GM10266 (cell line): Measurements from ENCODE around the gene MEIS2.

Experiments
- DNase-seq: peaks from one replicate; pipeline ENCODE4 v3.0.0; 2012; ENCODE audit errors: extremely low spot score
- TF ChIP-seq, protein P1 (sequence below): IDR thresholded peaks from 2 replicates; pipeline ENCODE4 v1.5.1; 2012; ENCODE audit warnings: mild to moderate bottlenecking, low read depth; ENCODE audit not compliant: control insufficient read depth, insufficient read depth; ENCODE audit errors: missing control alignments

The MEIS2 gene

DNA sequence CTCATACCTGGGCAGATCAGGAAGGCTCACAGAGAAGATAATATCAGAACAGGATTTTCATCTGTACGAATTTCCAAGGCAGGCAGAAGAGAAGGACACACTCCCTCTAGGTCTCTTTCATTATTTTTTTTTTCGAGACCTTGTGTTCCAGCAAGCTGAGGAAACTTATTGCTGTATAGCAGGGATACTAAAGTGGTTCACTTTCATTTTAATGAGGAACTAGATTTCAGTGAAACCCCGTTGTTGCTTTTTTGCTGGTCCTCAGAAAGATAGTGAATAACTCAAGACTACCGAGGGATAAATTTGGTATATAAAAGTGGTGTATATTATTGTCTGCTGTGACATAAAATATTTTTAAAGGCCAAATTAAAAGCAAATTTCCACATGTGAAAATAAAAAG lies 24.6 kb downstream of the MEIS2 start:
- TF ChIP-seq, protein P1, sequence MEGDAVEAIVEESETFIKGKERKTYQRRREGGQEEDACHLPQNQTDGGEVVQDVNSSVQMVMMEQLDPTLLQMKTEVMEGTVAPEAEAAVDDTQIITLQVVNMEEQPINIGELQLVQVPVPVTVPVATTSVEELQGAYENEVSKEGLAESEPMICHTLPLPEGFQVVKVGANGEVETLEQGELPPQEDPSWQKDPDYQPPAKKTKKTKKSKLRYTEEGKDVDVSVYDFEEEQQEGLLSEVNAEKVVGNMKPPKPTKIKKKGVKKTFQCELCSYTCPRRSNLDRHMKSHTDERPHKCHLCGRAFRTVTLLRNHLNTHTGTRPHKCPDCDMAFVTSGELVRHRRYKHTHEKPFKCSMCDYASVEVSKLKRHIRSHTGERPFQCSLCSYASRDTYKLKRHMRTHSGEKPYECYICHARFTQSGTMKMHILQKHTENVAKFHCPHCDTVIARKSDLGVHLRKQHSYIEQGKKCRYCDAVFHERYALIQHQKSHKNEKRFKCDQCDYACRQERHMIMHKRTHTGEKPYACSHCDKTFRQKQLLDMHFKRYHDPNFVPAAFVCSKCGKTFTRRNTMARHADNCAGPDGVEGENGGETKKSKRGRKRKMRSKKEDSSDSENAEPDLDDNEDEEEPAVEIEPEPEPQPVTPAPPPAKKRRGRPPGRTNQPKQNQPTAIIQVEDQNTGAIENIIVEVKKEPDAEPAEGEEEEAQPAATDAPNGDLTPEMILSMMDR: no peak
- no peak for DNase-seq

DNA sequence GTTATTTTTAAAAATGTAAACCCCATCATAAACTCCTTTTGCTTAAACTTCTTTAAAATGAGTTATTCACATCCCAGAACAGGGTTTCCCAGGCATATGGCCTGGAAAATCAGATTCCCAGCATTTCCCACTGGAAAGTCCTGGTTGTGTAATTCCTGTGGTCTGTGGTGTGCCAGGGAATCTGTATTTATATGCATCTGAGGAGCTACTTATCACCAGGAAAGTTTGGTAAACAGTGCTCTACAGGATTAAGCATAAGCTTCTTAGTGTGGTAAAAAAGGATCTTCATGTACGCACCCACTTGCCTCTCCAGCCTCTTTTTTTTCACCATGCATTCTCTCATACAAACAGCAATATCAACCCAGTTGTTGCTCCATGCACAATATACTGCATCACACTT lies 28.2 kb downstream of the MEIS2 start:
- TF ChIP-seq, protein P1: no peak
- DNase-seq: no peak

DNA sequence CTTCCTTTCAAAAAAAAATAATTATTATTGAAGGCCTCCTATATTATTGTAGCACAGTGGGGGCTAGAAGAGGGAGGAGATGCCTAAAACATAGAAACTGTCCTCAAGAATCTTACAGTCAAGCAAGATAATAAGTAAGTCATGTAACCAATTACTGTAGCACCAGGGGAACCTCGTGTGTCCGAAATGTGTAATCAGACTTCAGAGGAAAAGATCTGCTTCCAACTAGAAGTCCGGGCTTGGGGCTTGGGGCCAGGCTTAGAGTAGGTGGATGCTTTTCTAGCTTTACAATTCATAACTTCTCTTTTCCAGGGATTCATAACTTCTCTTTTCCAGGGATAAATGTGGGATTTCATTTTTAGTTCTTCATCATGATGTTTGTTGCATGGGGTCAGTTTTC lies 29.2 kb downstream of the MEIS2 start:
- no peak for DNase-seq
- TF ChIP-seq, protein P1: no peak

DNA sequence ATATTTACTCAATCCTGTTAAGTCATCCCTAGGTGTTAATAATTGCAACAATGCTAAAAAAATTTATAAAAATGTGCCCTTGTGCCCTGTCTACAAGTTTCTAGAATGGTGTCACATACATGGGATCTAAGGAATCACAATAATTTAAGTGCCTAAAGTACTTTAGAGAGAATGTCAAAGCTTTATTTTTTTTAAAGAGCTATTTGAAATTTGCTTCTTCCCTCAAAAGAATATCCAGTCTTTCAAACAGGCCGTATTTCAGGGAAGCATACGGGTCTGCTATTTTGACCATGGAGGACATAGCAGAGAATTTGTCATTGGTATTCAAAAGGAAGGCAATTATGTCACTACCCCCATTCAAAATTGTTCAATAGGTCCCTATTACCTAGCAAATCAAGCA lies 29.7 kb downstream of the MEIS2 start:
- TF ChIP-seq, protein P1: no peak
- no peak for DNase-seq

DNA sequence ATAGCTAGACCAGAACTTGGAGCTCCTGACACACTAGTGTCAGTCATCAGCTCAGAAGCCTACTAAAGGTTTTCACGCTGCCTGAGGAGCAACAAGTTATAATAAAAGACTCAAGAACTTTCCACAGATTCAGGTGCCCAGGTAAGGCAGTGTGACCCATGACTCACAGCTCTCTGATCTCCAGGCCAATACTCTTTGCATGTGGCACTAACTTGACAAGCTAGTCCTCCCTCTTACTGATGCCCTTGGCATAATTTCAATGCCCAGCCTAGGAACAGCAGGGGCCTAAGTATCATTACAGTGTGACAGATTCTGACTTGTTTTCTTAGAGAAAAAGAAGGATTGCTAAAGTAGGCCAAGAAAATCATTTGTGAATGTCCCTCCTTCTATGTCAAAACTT lies 38.4 kb downstream of the MEIS2 start:
- no peak for DNase-seq
- TF ChIP-seq, protein P1: no peak

DNA sequence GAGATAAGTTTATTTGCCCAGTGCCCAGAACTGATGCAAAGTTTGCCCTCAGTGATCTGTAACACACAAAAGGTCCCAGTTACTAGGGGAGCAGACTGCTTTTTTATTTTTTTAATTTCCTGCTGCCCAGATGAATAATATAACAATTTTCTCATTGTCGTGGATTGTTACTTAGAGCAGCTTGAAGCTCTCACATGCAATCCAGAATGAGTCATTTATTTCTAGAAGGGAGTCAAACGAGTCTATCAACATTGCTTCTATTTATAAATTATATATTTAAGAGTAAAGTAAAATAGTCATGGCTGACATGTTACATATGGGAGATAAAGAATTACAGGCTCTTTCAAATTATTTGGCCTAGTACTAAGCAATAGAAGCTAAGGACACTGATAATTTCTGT lies 41.3 kb downstream of the MEIS2 start:
- DNase-seq: no peak
- TF ChIP-seq, protein P1: no peak

DNA sequence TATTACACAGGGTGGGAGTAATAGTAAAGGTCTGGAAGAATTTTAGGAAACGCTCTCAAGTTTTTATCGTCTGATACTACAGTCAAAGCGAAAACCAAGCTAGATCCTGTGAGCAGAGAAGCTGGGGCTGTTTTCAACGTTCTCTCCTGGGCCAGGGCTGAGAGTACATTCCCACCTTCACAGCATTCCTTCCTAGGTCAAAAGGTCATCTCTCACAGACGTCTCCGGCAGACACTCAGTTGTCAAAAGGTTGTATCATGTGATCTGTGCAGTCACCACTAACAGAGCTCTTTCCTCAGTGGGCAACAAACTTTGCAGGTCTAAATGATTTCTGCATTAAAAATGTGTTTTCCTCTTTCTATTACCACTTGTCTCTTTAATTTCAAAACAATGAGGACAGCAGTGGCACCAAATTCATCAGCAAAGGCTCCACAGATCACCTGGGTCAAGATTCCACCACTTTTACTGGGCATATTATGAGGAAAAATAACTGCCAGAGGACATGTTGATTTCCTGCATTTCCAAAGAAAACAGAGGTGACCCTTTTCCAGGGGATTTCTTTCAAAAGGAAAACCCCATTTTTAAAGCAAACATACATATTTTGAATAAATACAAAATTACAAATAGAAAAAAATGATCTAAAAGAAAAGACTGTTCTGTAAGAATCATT lies 41.9 kb downstream of the MEIS2 start:
- TF ChIP-seq, protein P1: no peak
- DNase-seq: no peak
